DND-41 (cell line): ENCODE results near the gene VWCE.

Experiments
- CTCF ChIP-seq: IDR thresholded peaks from 2 replicates; pipeline ENCODE4 v1.5.1; 2012; ENCODE audit warnings: borderline replicate concordance, low read length, moderate library complexity, mild to moderate bottlenecking; ENCODE audit not compliant: poor library complexity, severe bottlenecking; ENCODE audit errors: extremely low read depth
- EZH2 ChIP-seq: IDR thresholded peaks from 3 replicates; pipeline ENCODE4 v1.6.1; 2012; ENCODE audit warnings: borderline replicate concordance, low read depth, mild to moderate bottlenecking, moderate library complexity, low read length, inconsistent platforms; ENCODE audit not compliant: severe bottlenecking

- TF ChIP-seq CTCF (peak; percentile 99), EZH2 (no peak)
These were observed 41.2 kb upstream of the VWCE start for GRCh38 chr11:61336171-61336935.
